Mammary epithelial cell (primary cell): ENCODE data around the gene CENPQ.

Experiments
- EZH2 ChIP-seq: IDR thresholded peaks from 2 replicates; pipeline ENCODE4 v1.6.1; 2012; ENCODE audit warnings: low read length, inconsistent platforms, borderline replicate concordance
- TF ChIP-seq, protein P1 (sequence below), 2 donors: IDR thresholded peaks in 1 of 2; conservative IDR thresholded peaks in 1 of 2; 2 replicates each; pipeline ENCODE4 v1.5.1; 2011 to 2012; ENCODE audit warnings: inconsistent platforms in 2 of 2, low read length in 2 of 2, mild to moderate bottlenecking in 2 of 2, control low read depth in 1 of 2, low read depth in 1 of 2; ENCODE audit not compliant: insufficient read depth in 1 of 2; ENCODE audit errors: extremely low read depth in 1 of 2

DNA sequence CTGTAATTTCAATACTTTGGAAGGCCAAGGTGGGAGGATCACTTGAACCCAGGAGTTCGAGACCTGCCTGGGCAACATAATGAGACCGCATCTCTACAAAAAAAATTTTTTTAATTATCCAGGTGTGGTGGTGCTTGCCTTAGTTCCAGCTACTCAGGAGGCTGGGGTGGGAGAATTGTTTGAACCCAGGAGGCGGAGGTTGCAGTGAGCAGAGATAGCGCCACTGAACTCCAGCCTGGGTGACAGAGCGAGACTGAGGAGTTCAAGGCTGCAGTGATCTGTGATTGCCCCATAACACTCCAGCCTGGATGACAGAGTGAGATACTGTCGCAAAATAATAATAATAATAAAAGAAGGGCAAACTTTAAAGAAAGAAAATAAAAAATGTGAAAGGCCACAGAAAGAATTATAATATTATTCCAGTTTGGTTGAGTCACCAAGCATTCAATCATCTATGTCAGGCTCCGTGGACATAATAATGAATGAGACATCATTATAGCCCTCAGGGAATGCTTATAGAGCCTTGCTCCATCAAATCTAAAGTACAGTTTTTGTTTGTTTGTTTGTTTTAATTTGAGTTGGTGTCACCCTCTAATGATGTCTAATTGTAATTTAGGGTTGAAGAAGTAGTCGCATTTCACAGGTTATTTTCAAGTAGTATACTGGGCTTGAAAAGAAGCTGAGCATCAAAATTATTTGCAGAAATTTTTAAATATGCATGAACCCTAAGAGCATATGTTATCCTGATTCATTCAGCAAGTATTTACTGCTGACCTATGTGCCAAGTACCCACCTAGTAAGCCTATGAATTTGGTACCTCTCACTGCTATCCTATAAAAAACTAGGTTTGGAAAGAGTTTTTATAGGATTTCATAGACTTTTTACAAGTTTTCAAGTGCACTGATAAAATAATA lies 51.7 kb downstream of the CENPQ start:
- TF ChIP-seq, protein P1, sequence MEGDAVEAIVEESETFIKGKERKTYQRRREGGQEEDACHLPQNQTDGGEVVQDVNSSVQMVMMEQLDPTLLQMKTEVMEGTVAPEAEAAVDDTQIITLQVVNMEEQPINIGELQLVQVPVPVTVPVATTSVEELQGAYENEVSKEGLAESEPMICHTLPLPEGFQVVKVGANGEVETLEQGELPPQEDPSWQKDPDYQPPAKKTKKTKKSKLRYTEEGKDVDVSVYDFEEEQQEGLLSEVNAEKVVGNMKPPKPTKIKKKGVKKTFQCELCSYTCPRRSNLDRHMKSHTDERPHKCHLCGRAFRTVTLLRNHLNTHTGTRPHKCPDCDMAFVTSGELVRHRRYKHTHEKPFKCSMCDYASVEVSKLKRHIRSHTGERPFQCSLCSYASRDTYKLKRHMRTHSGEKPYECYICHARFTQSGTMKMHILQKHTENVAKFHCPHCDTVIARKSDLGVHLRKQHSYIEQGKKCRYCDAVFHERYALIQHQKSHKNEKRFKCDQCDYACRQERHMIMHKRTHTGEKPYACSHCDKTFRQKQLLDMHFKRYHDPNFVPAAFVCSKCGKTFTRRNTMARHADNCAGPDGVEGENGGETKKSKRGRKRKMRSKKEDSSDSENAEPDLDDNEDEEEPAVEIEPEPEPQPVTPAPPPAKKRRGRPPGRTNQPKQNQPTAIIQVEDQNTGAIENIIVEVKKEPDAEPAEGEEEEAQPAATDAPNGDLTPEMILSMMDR (conservative IDR thresholded peaks at IDR 0.05 in 1 of 2, IDR thresholded peaks at IDR 0.05 in 1 of 2; ENCODE audit: extremely low read depth in 1 of 2, insufficient read depth in 1 of 2, low read depth in 1 of 2, low read length in 2 of 2), result no peak
- no peak for TF ChIP-seq EZH2
